K562 (cell line): ENCODE measurements around the gene MMP28. TPM values are rescaled to one million over a fixed set of nuclear protein-coding genes. Genes with fewer than 3 reads are reported as not detected.

Source experiments
- ATF3 ChIP-seq, 2 experiments: fragments of 450-650 bp in 1 of 2; sonication (generic) in 1 of 2; formaldehyde crosslinking in 1 of 2; IDR thresholded peaks in 1 of 2; conservative IDR thresholded peaks in 1 of 2; 2 replicates each; pipeline versions ENCODE4 v1.6.1 to v1.8.1; 2016 to 2023; ENCODE audit warnings: mild to moderate bottlenecking in 2 of 2, moderate library complexity in 2 of 2, inconsistent platforms in 1 of 2, missing genetic modification reagents in 1 of 2
- BHLHE40 ChIP-seq: IDR thresholded peaks from 2 replicates; pipeline ENCODE4 v1.6.1; 2011; ENCODE audit warnings: low read length, improper control_type of control experiment
- CEBPB ChIP-seq: fragments of 450-650 bp; IDR thresholded peaks from 2 replicates; pipeline ENCODE4 v1.6.1; 2016; ENCODE audit warnings: missing genetic modification characterization, missing compliant biosample characterization
- CREB3L1 ChIP-seq: fragments of 450-650 bp; IDR thresholded peaks from 2 replicates; pipeline ENCODE4 v1.6.1; 2014; ENCODE audit warnings: low read depth, mild to moderate bottlenecking, moderate library complexity, borderline replicate concordance
- FOXK1 ChIP-seq: sonication (generic); formaldehyde crosslinking; IDR thresholded peaks from 2 replicates; pipeline ENCODE4 v1.8.0; 2022; ENCODE audit warnings: missing genetic modification reagents, mild to moderate bottlenecking, borderline replicate concordance
- KLF1 ChIP-seq: fragments of 450-650 bp; IDR thresholded peaks from 2 replicates; pipeline ENCODE4 v1.6.1; 2016; ENCODE audit warnings: missing genetic modification characterization, missing compliant biosample characterization
- MED1 ChIP-seq: sonication (generic); formaldehyde crosslinking; IDR thresholded peaks from 2 replicates; pipeline ENCODE4 v1.8.1; 2023; ENCODE audit warnings: missing genetic modification reagents, borderline replicate concordance
- MNT ChIP-seq, 2 experiments: fragments of 450-650 bp; conservative IDR thresholded peaks; 2 replicates each; pipeline ENCODE4 v1.6.1; 2017; ENCODE audit warnings: mild to moderate bottlenecking in 2 of 2, moderate library complexity in 2 of 2
- NCOA2 ChIP-seq, 2 experiments: fragments of 450-650 bp; IDR thresholded peaks; 2 replicates each; pipeline ENCODE4 v1.6.1; 2018; ENCODE audit warnings: mild to moderate bottlenecking in 2 of 2, moderate library complexity in 1 of 2; ENCODE audit not compliant: partially characterized antibody in 2 of 2
- NEUROD1 ChIP-seq: fragments of 150-350 bp; IDR thresholded peaks from 2 replicates; pipeline ENCODE4 v1.6.1; 2014; ENCODE audit warnings: borderline replicate concordance, low read length, low read depth; ENCODE audit not compliant: partially characterized antibody
- PHTF2 ChIP-seq: fragments of 250-450 bp; sonication (Bioruptor Pico); IDR thresholded peaks from 2 replicates; pipeline ENCODE4 v1.5.0; 2021; ENCODE audit warnings: mild to moderate bottlenecking
- SIRT6 ChIP-seq: IDR thresholded peaks from one replicate; pipeline ENCODE4 v1.6.1; 2012; ENCODE audit warnings: low read depth, mild to moderate bottlenecking, control low read depth, inconsistent platforms, low read length, moderate library complexity
- SMAD2 ChIP-seq: fragments of 150-350 bp; IDR thresholded peaks from 2 replicates; pipeline ENCODE4 v1.6.1; 2014; ENCODE audit warnings: low read depth, mild to moderate bottlenecking, low read length
- SNRNP70 ChIP-seq: fragments of 200-400 bp; formaldehyde crosslinking; optimal IDR thresholded peaks from 2 replicates; pipeline ENCODE3; 2017; ENCODE audit warnings: low read depth, low read length
- STAG1 ChIP-seq: sonication (generic); formaldehyde crosslinking; IDR thresholded peaks from 2 replicates; pipeline ENCODE4 v1.5.0; 2020; ENCODE audit warnings: missing genetic modification reagents, borderline replicate concordance
- THRAP3 ChIP-seq: fragments of 450-650 bp; IDR thresholded peaks from 2 replicates; pipeline ENCODE4 v1.6.1; 2016; ENCODE audit warnings: mild to moderate bottlenecking, inconsistent platforms, borderline replicate concordance
- YY1 ChIP-seq, 3 experiments: IDR thresholded peaks; 2 replicates each; pipeline ENCODE4 v1.6.1; 2011; ENCODE audit warnings: low read length in 2 of 3, mild to moderate bottlenecking in 2 of 3, moderate library complexity in 2 of 3, borderline replicate concordance in 1 of 3, control low read depth in 1 of 3, low read depth in 1 of 3; ENCODE audit not compliant: insufficient read depth in 3 of 3, insufficient replicate concordance in 2 of 3, control insufficient read depth in 1 of 3, insufficient read length in 1 of 3; ENCODE audit errors: extremely low read depth in 1 of 3
- ZNF197 ChIP-seq: fragments of 200-800 bp; sonication (Bioruptor generic); IDR thresholded peaks from 2 replicates; pipeline ENCODE4 v1.6.1; 2016; ENCODE audit warnings: low read depth, missing genetic modification characterization, missing compliant biosample characterization
- ZNF316 ChIP-seq: fragments of 450-650 bp; IDR thresholded peaks from 2 replicates; pipeline ENCODE4 v1.6.1; 2016
- polyA plus RNA-seq, 8 experiments: library from polyadenylated mRNA; depleted of rRNA in 4 of 8; stranded (reverse) in 5 of 8; unstranded in 3 of 8; fragments of >200 nt; fragmentation: Nextera tagmentation in 2 of 8; fragmentation: Illumina TruSeq in 1 of 8; extraction: Ambion mirVana in 2 of 8; extraction: Trizol in 1 of 8; gene quantifications; 2 replicates each; pipeline versions ENCODE4 v1.2.1 to v1.2.3, GENCODE V29; 2011 to 2014; ENCODE audit warnings: inconsistent platforms in 1 of 8, missing spikeins in 1 of 8
- total RNA-seq, 7 experiments: library from RNA; depleted of rRNA in 6 of 7; stranded (reverse); fragments of >200 nt in 6 of 7; fragmentation: Illumina TruSeq in 2 of 7; extraction: Trizol in 2 of 7; gene quantifications; 2 replicates each; pipeline versions ENCODE4 v1.2.1 to v1.2.3, GENCODE V29; 2011 to 2021; ENCODE audit warnings: low replicate concordance in 1 of 7

The MMP28 gene
- total and polyA plus RNA-seq, 9 of the 15 experiments (the other 6 are each of a cell fraction or from before 2014, with no cell fraction given) = not detected

- TF ChIP-seq CREB3L1 (peak; percentile 72; the same call in 1 of the 2 replicates), SNRNP70 (no peak), PHTF2 (CRISPR knock-in tag) (no peak), THRAP3 (no peak), KLF1 (tag) (no peak), ZNF197 (CRISPR knock-in tag) (no peak), NEUROD1 (no peak), MNT (conservative IDR thresholded peaks at IDR 0.05) (peak in 1 of 2 experiments; percentile 56; a peak in 2 of 4 replicates), STAG1 (CRISPR knock-in tag) (peak; percentile 76; the same call in 1 of the 2 replicates), SMAD2 (no peak), CEBPB (tag) (no peak), MED1 (CRISPR knock-in tag) (no peak), BHLHE40 (peak; percentile 65), SIRT6 (no peak), ZNF316 (no peak), NCOA2 (IDR thresholded peaks at IDR 0.05; ENCODE audit: partially characterized antibody in 2 of 2) (no peak), ATF3 (IDR thresholded peaks at IDR 0.05) (no peak), ATF3 (CRISPR knock-in tag; conservative IDR thresholded peaks at IDR 0.05) (no peak), YY1 (IDR thresholded peaks at IDR 0.05; ENCODE audit: borderline replicate concordance in 1 of 3, control insufficient read depth in 1 of 3, extremely low read depth in 1 of 3, insufficient read depth in 3 of 3, insufficient read length in 1 of 3, insufficient replicate concordance in 2 of 3, low read depth in 1 of 3, low read length in 2 of 3) (peak in 2 of 3 experiments; percentile 37 to 43), FOXK1 (CRISPR knock-in tag) (no peak)
Observed at GRCh38 chr17:35764123-35764991, 31.1 kb downstream of the MMP28 start (continued).
